Cortex of kidney (tissue), 1 donor: ENCODE data around the gene WWOX.

Experiments used
- DNase-seq: peaks from one replicate; lab custom pipeline; 2025; lab: John Stamatoyannopoulos, UW

Gene WWOX

DNA sequence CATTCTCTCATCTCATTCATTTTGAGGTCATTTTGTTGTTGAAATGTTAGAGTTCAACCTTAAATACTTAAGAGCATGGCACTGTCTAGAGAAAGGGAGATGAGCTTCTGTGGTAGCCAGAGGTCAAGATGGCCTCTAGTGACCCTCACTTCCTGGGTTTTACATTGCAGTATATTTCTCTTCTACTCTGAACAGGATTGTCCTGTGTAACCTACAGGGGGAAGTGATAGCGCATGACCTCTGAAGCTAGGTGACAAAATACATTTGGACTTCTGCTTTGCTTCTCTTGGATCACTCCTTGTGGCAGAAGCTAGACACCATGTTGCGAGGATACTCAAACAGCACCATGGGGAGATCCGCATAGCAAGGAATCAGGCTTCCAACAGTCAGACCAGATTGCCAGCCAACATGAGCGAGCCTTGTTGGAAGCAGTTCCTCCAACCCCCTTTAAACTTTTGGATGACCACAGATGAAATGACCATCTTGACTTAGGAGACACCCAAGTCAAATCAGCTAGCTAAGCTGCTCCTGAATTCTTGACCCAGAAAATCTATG, 752.7 kb downstream of the WWOX start:
- DNase-seq, result no peak

- DNase-seq, result no peak
Measured at GRCh38 chr16:78862022-78862421, 762.6 kb downstream of the WWOX start.

DNA sequence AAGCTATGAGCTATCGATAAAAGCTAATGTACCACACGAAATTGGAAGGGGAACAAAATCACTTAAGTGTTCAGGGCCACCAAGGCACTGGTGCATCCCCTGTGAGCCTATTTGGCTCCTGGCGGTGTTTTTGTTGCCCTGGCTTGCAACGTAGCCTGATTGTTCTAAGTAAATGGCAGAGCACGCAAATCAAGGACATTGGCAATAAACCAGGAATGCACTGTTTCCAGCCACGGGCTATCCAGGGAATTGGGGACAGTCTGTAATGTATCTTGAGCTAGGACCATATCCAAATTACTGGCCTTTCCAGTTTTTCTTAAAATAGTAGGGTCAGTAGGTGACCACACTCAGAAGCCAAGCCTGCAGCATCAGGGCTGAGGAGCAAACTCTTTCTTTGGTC, 767.1 kb downstream of the WWOX start:
- no peak for DNase-seq

- no peak for DNase-seq
Measured at GRCh38 chr16:78869492-78869891, 770.0 kb downstream of the WWOX start.

- no peak for DNase-seq
Measured at GRCh38 chr16:78871241-78871640, 771.8 kb downstream of the WWOX start.

DNA sequence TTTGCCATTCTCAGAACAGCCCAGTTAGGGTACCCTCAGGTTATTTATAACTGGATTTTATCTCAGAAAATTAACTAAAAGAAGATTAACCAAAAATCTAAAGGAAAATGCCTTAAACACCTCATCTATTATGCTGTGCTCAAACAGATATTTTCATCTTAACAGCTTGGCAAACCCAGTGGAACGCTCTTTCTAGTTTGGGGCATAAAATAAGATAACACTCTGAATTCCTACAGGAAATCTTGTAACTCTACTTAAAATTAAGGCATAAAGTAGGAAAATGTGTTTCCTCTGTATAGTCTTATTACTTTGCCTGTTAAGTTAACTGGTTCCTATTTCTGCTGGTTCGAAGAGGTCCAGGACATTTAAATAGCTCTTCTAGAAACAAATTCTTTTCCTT, 777.2 kb downstream of the WWOX start:
- DNase-seq, result no peak

- no peak for DNase-seq
Measured at GRCh38 chr16:78877114-78877655, 777.7 kb downstream of the WWOX start.

DNA sequence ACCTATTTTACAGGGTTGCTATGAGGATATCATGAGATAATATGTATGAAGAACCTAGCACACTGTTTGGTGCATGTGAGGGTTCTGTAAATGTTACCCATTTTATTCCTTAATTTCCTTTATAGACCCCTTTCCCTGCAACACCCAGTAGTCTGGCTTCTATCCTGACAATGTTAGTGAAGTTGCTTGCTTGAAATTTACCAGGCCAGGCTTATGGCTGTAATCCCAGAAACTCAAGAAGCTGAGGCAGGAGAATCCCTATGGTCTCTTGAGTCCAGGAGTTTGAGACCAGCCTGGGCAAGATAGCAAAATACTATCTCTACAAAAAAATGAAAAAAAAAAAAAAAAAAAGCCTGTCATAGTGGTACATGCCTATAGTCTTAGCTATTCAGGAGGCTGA, 779.1 kb downstream of the WWOX start:
- DNase-seq, result no peak

GRCh38 chr16:78879011-78879410, 779.6 kb downstream of the WWOX start:
- DNase-seq, result no peak

- DNase-seq, result no peak
Measured at GRCh38 chr16:78882150-78882549, 782.7 kb downstream of the WWOX start.

DNA sequence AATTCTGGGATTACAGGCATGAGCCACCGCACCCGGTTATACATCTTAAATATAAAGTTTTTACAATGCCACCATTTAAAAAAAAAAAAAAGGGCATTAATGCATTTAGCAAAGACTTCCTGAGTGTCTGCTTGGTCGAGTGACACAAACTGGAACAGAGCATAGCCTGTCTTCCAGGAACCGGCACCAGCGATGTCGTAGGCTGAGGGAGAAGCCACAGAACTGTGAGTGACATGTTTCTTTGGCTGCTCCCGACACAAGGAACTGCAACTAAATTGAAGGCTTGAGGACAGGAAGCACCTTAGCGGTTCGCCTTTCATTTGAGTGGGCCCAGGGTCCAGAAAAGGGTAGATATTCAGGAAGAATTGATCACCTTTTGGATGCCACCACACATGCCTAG, 783.3 kb downstream of the WWOX start:
- no peak for DNase-seq

- DNase-seq, result no peak
Measured at GRCh38 chr16:78884204-78884603, 784.8 kb downstream of the WWOX start.

- no peak for DNase-seq
Measured at GRCh38 chr16:78889346-78889745, 789.9 kb downstream of the WWOX start.

DNA sequence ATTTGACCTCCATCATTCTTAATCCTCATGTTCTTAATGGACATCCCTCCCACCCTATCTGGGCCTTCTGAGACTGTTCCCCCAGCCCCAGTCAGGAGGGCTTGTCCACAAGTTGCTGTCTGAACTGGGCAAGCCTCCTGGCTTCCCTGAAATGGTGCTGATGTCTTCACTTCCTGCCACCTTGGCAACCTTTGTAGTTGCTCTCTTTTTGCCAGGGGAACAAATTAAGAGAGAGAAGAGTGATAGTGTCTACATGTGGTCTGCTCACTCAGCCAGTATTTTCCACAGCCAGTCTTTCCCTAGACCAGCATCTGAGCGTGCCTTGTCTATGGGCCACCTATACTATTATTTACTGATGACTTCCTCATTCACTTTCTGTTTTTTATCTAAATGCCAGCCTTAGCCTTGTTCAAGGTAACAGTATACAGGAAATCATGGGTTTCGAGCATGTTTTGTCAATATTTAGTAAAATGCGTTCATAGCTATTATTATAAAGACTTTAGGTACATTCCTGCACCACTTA, 791.0 kb downstream of the WWOX start:
- no peak for DNase-seq

- no peak for DNase-seq
Measured at GRCh38 chr16:78892951-78893733, 793.7 kb downstream of the WWOX start.

- no peak for DNase-seq
Measured at GRCh38 chr16:78894886-78895285, 795.4 kb downstream of the WWOX start.

DNA sequence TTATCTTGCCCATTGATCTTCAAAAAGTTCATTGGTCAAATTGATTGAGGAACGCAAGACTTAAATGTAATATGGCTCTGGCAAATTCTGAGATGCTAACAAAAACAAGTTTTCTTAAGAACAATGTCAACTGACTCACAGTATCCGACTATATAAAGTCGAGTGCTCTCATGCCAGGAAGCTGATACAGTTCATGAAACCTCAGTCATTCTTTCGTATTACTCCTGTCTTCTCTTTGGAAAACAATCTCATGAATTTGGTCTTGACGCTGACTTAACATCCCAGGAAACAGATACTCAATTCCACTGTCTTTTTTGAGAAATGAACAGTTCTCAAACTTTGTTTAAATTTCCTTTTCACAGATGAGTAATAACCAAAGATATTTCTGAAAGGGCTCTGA, 796.2 kb downstream of the WWOX start:
- no peak for DNase-seq

DNA sequence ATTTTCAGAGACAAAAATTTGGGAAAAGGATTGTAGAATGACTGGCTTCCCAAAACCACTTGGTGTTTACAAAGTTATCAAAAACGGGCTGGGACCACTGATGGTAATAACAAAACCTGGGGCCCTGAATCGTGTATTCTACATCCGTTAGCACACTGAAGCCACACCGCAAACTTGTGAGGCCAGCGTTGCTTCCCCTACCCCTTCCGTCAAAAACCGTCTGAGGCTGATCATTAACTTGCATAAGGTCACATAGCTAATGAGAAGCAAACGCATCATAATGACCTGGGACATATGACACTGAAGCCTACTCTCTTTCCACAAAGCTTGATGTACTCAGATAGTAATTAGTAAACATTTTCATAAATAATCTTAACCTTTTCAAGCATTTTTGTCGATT, 796.8 kb downstream of the WWOX start:
- DNase-seq, result no peak

- no peak for DNase-seq
Measured at GRCh38 chr16:78897299-78897698, 797.8 kb downstream of the WWOX start.

DNA sequence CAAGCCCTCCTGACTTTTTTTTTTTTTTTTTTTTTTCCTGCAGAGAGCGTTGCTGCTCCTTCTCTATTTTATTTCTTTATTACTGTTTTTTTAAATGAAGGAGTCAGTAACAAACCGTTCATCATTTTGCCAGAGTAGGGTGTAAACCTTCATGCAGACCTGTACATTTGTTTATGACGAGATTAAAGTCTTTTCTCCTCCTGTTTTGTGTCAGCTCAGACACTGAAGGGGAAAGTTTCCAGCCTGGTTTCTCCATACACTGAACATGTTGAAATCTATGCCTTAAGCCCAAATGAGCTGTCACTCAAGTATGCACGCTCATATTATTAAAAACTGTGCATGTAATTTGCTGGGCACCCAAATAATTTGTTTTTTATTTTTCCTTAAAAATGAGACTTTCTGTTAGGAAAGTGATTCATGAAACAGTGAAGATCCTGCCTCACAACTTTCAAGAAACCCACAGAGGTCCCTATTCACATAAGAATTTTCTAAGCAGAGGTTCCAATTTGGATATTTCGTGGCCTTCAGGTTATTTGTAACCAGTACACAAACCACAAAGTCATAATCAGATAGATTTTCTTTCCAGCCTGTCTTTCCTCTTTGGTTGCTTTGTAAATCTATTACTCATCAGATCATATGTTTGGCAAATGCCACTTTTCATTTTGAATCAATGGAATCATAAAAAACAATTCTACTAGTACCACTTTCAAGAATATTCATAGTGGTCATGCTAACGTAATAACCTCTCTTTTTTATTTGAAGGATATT, 800.8 kb downstream of the WWOX start:
- no peak for DNase-seq

GRCh38 chr16:78900966-78901365, 801.5 kb downstream of the WWOX start:
- DNase-seq, result no peak

GRCh38 chr16:78902321-78902720, 802.9 kb downstream of the WWOX start:
- no peak for DNase-seq

GRCh38 chr16:78903237-78903636, 803.8 kb downstream of the WWOX start:
- no peak for DNase-seq
